GM19463 (cell line): ENCODE data around the gene MKRN2.

Experiments used
- ATAC-seq: cut with Tn5 transposase; IDR thresholded peaks from one replicate; pipeline ENCODE4 v1.9.1; 2021; ENCODE audit warnings: mild to moderate bottlenecking, moderate library complexity; ENCODE audit not compliant: unreplicated experiment

The MKRN2 gene

DNA sequence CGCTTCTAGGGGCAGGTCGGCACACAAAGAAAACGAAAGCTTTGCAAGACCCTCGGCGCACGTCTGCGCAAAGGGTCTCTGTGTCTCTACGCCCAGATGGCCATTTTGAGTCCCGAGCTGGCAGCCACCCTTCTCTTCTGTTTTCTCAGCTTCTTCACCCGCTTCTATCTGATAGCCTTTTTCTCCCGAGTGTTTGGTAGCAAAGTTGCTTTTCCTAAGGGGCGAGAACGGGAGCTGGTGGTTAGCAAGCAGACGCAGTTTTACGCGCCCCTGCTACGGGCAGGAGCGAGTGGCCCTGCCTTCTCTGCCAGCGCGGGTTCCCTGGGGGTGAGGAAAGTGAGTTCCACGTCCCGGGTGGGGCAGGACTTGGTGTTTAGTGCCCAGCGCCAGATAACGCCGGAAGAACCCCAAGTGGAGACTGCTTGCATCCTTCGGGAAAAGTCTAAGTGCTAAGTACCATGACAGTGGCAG is 2.9 kb upstream of the MKRN2 start:
- no peak for ATAC-seq

GRCh38 chr3:12556314-12556689 is 585 bp upstream of the MKRN2 start:
- ATAC-seq, result no peak

GRCh38 chr3:12557473-12558100 is 700 bp downstream of the MKRN2 start:
- no peak for ATAC-seq

DNA sequence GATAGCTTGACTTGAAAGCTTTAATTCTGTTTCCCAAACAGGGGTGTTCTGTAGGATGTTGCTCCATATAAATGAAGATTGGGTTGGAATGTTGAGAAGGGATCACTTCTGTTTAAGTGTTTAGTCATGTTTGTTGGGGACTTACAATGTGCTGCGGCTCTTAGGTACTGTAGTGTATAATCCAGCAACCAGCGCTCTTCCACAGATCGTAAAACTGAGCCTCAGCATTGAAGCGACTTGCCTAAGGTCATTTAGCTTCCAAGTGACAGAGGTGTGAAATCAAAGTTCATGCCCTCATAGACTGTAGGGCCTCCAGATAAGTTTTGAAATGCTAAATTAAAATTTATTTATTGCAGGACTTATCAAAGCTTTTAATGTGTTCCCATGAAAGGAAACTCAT is 1.8 kb downstream of the MKRN2 start:
- no peak for ATAC-seq

- no peak for ATAC-seq
Observed at GRCh38 chr3:12559520-12559919, 2.6 kb downstream of the MKRN2 start.

DNA sequence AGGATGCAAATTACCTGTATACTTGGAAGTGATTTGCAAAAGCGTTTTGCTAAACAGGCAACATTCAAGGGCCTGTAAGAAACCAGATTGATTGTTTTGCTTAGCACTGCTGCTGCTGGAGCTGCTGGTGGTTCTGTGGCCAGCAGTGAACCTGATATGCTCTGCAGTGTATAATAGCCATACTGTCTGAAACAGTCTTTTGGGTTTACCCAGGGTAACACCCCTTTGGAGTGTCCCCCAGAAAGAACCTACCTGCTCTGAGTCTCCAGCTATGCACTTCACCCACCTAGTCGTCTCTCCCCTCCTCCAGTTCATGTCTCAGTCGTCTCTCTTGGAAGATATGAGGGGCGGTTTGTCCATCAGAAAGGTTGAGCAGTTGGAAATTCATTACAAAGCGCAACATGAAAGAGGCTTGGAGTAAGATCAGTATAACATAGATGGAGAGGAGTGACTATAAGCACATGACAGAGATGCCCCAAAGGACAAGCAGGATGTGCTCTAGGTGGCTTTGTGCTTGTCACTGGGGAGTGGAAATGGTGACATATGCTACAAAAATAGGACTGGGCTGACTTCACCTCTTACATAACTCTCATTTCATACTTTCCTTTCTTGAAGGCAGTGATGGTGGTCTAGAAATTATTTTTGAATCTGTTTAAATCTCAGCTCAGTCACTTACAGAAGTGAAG is 3.8 kb downstream of the MKRN2 start:
- peak; percentile 43 for ATAC-seq

- ATAC-seq, result no peak
Observed at GRCh38 chr3:12561397-12561796, 4.5 kb downstream of the MKRN2 start.

DNA sequence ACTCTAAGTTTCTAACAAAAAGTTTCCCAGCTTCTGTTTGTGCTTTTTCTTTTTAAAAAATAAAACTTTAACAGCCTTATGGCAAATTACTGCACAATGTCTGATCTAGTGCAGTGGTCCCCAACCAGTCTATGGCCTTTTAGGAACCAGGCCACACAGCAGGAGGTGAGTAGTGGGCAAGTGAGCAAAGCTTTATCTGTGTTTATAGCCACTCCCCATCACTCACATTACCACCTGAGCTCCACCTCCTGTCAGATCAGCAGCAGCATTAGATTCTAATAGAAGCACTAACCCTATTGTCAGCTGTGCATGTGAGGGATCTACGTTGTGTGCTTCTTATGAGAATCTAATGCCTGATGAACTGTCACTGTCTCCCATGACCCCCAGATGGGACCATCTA is 5.6 kb downstream of the MKRN2 start:
- ATAC-seq, result no peak

GRCh38 chr3:12566976-12567375 is 10.1 kb downstream of the MKRN2 start:
- no peak for ATAC-seq

DNA sequence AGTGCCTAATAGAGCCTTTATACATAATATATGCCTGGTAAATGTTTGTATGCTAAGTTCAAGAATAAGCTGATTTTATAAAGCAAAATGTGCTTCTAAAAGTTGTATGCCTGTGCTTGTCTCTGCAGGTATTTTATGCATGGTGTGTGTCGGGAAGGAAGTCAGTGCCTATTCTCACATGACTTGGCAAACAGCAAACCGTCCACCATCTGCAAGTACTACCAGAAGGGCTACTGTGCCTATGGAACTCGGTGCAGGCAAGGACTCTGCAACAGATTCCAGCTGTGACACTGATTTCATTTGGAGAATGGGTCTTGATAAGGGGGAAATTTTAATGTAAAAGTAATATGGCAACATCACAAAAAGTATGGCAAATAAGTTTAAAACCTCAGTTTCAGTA is 11.9 kb downstream of the MKRN2 start:
- ATAC-seq, result no peak

DNA sequence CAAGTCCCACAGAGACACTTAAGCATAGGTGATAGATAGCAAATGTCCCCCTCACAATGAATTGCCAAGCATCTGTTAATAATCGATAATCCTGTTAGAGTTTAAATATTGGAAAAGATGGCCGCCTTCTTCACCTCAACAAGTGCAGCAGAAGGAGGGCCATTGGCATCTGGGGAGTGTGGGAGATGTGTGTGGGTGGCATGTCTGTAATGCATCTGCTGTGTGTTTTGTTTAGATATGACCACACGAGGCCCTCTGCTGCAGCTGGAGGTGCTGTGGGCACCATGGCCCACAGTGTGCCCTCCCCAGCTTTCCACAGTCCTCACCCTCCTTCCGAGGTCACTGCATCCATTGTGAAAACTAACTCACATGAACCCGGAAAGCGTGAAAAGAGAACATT is 12.9 kb downstream of the MKRN2 start:
- ATAC-seq, result no peak

DNA sequence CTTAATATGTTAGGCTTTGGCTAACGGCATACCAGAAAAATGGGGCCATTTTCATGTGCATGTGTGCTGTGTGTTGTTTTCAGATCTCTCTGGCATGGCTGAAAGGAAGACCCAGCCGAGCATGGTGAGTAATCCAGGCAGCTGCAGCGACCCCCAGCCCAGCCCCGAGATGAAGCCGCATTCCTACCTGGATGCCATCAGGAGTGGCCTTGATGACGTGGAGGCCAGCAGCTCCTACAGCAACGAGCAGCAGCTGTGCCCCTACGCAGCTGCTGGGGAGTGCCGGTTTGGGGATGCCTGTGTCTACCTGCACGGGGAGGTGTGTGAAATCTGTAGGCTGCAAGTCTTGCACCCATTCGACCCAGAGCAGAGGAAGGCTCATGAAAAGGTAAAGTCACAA is 15.1 kb downstream of the MKRN2 start:
- ATAC-seq, result no peak

- no peak for ATAC-seq
Observed at GRCh38 chr3:12574131-12574530, 17.2 kb downstream of the MKRN2 start.

DNA sequence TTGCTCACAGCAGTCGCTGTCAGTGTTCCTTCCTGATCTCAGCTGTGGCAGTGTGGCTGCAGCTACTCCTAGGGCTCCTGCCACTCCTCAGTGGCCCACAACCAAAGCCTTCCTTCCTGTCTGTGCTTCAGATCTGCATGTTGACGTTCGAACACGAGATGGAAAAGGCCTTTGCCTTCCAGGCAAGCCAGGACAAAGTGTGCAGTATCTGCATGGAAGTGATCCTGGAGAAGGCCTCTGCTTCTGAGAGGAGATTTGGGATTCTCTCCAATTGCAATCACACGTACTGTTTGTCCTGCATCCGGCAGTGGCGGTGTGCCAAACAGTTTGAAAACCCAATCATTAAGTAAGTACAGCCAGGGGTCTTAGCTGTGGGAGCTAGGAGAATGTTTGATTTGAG is 17.8 kb downstream of the MKRN2 start:
- ATAC-seq, result no peak

DNA sequence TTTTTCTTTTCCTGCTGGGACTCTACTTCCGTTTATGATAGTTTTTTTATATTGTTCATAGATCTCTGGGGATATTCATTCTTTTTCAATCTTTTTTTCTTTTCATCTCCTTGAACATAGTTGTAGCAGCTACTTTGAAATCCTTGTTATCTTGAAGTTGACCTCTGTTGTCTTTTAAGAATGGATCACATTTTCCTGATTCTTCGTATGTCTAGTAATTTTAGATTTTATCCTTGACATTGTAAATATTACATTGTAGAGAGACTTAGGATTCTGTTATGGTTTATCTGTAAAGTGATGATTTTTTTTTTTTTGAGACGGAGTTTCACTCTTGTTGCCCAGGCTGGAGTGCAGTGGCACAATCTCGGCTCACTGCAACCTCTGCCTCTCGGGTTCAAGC is 20.5 kb downstream of the MKRN2 start:
- ATAC-seq, result no peak

DNA sequence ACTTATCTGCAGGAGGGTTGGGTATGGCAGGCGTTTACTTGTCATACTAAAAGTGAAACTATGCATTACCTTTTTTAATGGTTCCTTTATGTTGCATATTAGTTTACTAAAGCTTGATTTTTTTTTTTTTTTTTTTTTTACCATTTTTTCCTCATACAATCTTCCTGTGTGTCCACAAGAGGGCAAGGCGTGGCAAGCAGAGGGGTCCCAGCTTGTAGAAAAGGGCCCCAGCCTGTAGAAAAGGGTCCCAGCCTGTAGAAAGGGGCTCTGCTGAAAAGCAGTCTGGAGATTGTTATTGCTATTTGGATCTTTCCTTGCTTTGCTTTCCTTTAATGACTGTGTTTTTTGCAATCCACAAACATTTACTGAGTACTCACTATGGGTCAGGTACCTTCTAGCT is 21.9 kb downstream of the MKRN2 start:
- no peak for ATAC-seq

GRCh38 chr3:12579456-12579855 is 22.6 kb downstream of the MKRN2 start:
- ATAC-seq, result no peak

- no peak for ATAC-seq
Observed at GRCh38 chr3:12579905-12580304, 23.0 kb downstream of the MKRN2 start.

DNA sequence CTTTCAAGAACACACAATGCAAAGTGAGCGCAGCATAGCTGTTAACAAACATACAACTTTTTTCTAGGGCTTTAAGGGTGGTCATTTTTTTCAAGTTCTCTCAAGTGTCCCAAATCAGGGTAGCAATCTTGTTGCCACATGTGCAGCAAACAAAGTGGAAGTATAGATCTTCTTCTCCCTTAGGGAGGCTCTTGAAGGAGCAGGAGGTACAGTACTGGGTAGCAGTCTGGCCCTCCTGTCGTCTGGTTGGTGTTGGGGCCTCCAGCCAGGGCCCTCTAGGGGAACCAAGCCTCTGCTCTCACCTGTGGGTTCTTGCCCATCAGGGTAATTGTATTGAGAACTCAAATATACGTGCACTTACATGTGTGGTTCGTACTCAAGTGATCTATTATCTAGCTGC is 25.8 kb downstream of the MKRN2 start:
- ATAC-seq, result no peak

DNA sequence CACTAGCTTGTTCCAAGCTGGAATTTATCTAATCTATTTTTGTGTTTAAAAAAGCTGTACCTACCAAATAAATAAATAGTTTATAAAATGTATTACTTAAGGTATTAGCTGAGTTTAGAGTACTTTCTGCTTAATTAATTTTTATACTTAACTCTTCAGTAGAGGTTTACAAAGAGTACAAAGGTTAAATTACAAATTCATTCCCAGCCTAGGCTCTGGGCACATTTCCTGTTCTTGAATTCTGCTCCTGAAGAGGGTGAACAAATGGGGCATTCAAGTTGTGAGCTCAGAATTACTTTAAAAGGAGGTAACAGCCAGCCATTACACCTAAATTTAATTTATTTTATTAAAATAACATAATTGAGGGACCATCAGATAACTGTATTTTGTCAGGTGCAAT is 26.4 kb downstream of the MKRN2 start:
- no peak for ATAC-seq

- ATAC-seq, result no peak
Observed at GRCh38 chr3:12584083-12584482, 27.2 kb downstream of the MKRN2 start.

DNA sequence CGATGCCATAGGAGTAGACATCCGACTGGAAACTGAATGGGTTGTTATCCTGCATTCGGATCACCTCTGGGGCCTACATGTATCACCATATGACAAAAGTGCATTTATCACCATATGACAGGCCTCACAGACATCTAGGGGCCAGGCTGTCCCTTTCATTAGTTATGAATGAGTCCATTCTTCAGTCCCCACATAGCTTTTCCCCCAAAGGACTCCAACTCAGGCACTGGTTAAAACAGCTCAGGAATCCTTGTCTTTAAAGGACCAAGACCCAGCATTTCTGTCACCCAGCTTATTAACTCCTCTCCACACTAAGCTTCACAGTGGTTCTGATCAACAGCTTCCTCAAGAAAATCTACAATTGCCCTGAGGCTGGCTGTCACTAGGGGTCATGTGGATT is 28.3 kb downstream of the MKRN2 start:
- ATAC-seq, result no peak

- peak; percentile 63 for ATAC-seq
Observed at GRCh38 chr3:12585970-12586369, 29.1 kb downstream of the MKRN2 start.
